BJ (cell line): ENCODE measurements around the gene EPHA6. TPM values are rescaled to one million over a fixed set of nuclear protein-coding genes. Genes with fewer than 3 reads are reported as not detected.
"Not testable (repeated sequence)": the region's sequence is repeated elsewhere in the genome, so short reads cannot be mapped to it uniquely, and the experiment has no call there.

ENCODE experiments used
- CTCF ChIA-PET: fragments of 350-600 bp; formaldehyde crosslinking; extraction: SDS; loops from one replicate; lab custom pipeline; 2021; ENCODE audit warnings: antibody characterized with exemption, inconsistent platforms; lab: Yijun Ruan, JAX
- POLR2A ChIA-PET: fragments of 300-600 bp; sonication (Branson Sonifier 250); formaldehyde crosslinking; extraction: SDS; loops from one replicate; lab custom pipeline; 2021; ENCODE audit warnings: antibody characterized with exemption; lab: Charles Lee
- DNase-seq: peaks from one replicate; pipeline ENCODE4 v3.0.0-alpha.2; 2011; ENCODE audit warnings: low read depth
- H3K27me3 ChIP-seq: 2 replicates; pipeline ENCODE4 v1.6.0; 2011; ENCODE audit warnings: low read length; ENCODE audit not compliant: control insufficient read depth, insufficient read depth
- H3K36me3 ChIP-seq: 2 replicates; pipeline ENCODE4 v1.5.1; 2011; ENCODE audit warnings: low read length; ENCODE audit not compliant: control insufficient read depth, insufficient read depth
- H3K4me3 ChIP-seq: 2 replicates; pipeline ENCODE4 v1.5.1; 2011; ENCODE audit warnings: low read depth, mild to moderate bottlenecking, control low read depth, low read length
- polyA plus RNA-seq: library from polyadenylated mRNA; depleted of rRNA; stranded (reverse); fragments of >200 nt; gene quantifications from 2 replicates; pipeline ENCODE4 v1.2.3, GENCODE V29; 2011
- TF ChIP-seq, protein P1 (sequence below): IDR thresholded peaks from 2 replicates; pipeline ENCODE4 v1.5.1; 2011; ENCODE audit warnings: low read depth, mild to moderate bottlenecking, control low read depth, inconsistent platforms, low read length, moderate library complexity; ENCODE audit not compliant: insufficient read depth

Gene EPHA6
- polyA plus RNA-seq, 1 experiment, result not detected

DNA sequence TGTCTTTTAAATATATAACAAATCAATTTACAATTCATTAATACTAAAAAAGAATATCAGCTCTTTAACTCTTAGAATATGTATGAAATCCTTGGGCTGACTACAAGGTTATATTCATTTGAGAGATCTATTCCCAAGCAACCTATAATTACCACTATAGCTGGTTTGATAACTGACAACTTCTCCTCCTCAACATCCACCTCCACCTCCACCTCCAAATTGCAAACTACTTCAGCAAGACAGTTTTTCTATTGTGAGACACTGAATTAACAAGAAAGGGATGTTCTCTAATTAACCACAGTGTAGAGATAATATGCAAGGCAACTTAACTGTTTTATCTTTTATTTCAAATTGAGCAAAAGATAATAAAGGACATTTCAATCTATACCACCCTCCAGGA, 665.3 kb downstream of the EPHA6 start:
- POLR2A ChIA-PET, result no interaction called here
- Histone ChIP-seq H3K27me3 (no peaks in the 10 kb centered on the region), H3K36me3 (no peaks in the 10 kb centered on the region), H3K4me3 (no peak overlapping the region)
- no peak for DNase-seq
- CTCF ChIA-PET, result no interaction called here
- TF ChIP-seq, protein P1, sequence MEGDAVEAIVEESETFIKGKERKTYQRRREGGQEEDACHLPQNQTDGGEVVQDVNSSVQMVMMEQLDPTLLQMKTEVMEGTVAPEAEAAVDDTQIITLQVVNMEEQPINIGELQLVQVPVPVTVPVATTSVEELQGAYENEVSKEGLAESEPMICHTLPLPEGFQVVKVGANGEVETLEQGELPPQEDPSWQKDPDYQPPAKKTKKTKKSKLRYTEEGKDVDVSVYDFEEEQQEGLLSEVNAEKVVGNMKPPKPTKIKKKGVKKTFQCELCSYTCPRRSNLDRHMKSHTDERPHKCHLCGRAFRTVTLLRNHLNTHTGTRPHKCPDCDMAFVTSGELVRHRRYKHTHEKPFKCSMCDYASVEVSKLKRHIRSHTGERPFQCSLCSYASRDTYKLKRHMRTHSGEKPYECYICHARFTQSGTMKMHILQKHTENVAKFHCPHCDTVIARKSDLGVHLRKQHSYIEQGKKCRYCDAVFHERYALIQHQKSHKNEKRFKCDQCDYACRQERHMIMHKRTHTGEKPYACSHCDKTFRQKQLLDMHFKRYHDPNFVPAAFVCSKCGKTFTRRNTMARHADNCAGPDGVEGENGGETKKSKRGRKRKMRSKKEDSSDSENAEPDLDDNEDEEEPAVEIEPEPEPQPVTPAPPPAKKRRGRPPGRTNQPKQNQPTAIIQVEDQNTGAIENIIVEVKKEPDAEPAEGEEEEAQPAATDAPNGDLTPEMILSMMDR, result no peak

DNA sequence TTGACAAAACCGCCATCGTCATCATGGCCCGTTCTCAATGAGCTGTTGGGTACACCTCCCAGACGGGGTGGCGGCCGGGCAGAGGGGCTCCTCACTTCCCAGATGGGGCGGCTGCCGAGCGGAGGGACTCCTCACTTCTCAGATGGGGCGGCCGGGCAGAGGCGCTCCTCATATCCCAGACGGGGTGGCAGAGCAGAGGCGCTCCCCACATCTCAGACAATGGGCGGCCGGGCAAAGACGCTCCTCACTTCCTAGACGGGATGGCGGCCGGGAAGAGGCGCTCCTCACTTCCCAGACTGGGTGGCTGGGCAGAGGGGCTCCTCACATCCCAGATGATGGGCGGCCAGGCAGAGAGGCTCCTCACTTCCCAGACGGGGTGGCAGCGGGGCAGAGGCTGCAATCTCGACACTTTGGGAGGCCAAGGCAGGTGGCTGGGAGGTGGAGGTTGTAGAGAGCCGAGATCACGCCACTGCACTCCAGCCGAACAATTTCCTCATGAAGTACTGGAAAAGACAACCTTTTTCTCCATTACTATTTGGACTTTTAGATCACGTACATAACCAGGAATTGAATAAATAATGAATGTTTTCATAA, 666.4 kb downstream of the EPHA6 start:
- H3K27me3 ChIP-seq, CTCF ChIA-PET, H3K4me3 ChIP-seq, H3K36me3 ChIP-seq, DNase-seq, POLR2A ChIA-PET: not testable (repeated sequence)

DNA sequence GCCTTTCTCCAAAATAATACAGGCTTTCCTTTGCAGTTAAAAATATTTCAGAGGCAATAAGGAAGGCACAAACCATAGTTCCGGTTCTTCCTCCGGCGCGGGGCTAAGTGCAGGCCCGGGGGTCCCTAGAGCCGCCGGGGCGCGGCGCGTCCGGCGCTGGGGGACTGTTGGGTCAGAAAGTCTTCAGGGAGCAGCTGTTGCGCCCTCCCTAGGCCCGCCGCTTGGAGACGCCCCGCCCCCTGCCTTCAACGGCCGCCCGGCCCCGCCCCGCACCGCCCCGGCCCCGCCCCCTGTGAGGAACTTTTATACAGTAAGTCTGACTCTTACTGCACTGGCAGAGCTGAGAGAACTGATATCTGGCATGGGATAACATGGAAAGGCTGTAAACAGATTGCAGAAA, 667.0 kb downstream of the EPHA6 start:
- ChIA-PET CTCF (no interaction called here), POLR2A (no interaction called here)
- no peak for DNase-seq
- no peaks in the 10 kb centered on the region for H3K36me3 ChIP-seq
- H3K27me3 ChIP-seq, result no peaks in the 10 kb centered on the region
- no peak overlapping the region for H3K4me3 ChIP-seq
- TF ChIP-seq, protein P1, result no peak

DNA sequence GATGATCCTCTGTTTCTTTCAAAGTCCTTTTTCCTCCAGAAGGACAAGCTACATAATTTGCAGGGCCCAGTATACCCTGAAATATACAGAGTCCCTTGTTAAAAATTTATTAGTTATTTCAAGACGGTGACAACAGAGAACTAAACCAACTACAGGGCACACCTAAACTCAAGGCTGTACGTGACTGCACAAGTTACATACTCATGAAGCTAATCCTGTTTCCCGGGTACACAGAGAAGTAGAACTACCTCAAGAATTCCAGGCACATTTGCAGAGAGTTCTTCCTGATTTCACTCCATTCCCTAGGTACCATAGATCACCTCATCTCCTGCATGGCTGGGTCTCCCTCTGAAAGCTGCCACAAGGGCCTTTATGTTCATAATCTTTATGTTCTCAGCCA, 670.8 kb downstream of the EPHA6 start:
- ChIA-PET CTCF (no interaction called here), POLR2A (no interaction called here)
- TF ChIP-seq, protein P1, result no peak
- H3K36me3 ChIP-seq, result no peaks in the 10 kb centered on the region
- no peaks in the 10 kb centered on the region for H3K27me3 ChIP-seq
- DNase-seq, result no peak
- H3K4me3 ChIP-seq, result no peak overlapping the region

DNA sequence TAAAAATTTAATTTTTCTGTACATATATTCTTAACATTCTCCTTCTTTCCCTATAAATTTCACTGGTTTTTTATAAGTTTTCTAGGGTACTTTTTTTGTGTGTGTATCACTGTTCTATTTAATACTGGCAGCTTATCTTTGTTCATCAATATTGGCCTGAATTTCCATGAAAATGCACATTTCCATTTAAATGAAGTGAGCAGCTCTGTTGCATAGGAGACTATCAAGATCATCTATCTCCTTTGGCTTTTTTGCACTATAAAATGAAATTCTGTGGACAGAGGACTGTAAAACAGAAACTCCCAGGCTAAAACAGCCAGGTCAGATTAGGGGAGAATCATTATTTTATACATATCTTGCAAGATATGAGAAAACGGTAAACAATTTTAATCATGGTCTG, 673.2 kb downstream of the EPHA6 start:
- TF ChIP-seq, protein P1, result no peak
- no peak for DNase-seq
- no peak overlapping the region for H3K4me3 ChIP-seq
- CTCF ChIA-PET, result no interaction called here
- POLR2A ChIA-PET, result no interaction called here
- H3K36me3 ChIP-seq, result no peaks in the 10 kb centered on the region
- H3K27me3 ChIP-seq, result no peaks in the 10 kb centered on the region

DNA sequence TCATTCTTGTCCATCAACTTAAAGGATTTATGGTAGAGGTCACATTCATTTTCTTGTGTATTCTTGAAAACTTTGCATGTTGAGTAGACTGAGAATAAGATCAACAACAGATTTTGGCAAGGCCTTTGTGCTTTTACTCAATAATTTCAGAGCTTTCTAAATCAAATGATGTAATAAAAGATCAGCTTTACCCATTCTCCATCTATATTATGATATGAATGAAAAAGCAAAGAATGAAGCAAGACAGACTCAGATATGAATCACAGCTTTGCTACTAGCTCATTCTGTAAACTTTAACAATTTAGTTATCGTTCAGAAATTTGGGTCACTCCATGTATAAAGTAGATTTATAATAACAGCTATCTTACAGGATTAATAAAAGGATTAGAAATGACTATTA, 674.3 kb downstream of the EPHA6 start:
- TF ChIP-seq, protein P1, result no peak
- CTCF ChIA-PET, result no interaction called here
- Histone ChIP-seq H3K27me3 (no peaks in the 10 kb centered on the region), H3K36me3 (no peaks in the 10 kb centered on the region), H3K4me3 (no peak overlapping the region)
- POLR2A ChIA-PET, result no interaction called here
- no peak for DNase-seq
